GM18526 (cell line): Measurements from ENCODE around the gene NXPH4.

Source experiments
- POLR2A ChIP-seq: IDR thresholded peaks from 3 replicates; pipeline ENCODE4 v1.6.1; 2011; ENCODE audit not compliant: insufficient read length; ENCODE audit errors: extremely low read depth

The NXPH4 gene

GRCh38 chr12:57272337-57273151, 56.0 kb downstream of the NXPH4 start:
- no peak for TF ChIP-seq POLR2A

DNA sequence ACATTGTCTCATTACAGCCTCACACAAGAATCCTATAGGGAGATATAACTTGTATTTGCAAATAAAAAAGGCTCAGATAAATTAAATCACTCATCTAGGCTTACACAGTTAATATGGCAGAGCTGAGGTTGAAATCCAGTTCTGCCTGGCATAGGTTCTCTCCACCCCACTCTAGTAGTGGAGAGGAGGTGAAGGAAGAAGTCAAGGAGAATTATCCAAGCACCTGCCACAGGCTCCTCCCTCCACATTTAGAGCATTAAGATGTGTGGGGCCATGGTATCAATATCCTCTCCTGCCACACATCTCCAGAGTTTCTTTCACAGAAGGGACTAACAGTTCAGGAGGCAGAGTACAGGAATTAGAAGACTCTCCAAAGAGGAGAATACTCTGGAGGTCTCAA, 56.9 kb downstream of the NXPH4 start:
- no peak for TF ChIP-seq POLR2A
